Dermis microvascular lymphatic vessel endothelial cell (primary cell): Measurements from ENCODE around the gene CD27. TPM values are rescaled to one million over a fixed set of nuclear protein-coding genes. Genes with fewer than 3 reads are reported as not detected.
"Not testable (repeated sequence)": the region's sequence is repeated elsewhere in the genome, so short reads cannot be mapped to it uniquely, and the experiment has no call there.

Source experiments
- DNase-seq, 2 donors: peaks; one replicate each; pipeline versions ENCODE4 v3.0.0 to v3.0.0-alpha.2; 2010; ENCODE audit warnings: low read depth in 2 of 2
- total RNA-seq: library from RNA; depleted of rRNA; stranded (reverse); fragments of >200 nt; gene quantifications from 2 replicates; pipeline ENCODE4 v1.2.1, GENCODE V29; 2014

CD27 gene
- not detected in 2 replicates for total RNA-seq

DNA sequence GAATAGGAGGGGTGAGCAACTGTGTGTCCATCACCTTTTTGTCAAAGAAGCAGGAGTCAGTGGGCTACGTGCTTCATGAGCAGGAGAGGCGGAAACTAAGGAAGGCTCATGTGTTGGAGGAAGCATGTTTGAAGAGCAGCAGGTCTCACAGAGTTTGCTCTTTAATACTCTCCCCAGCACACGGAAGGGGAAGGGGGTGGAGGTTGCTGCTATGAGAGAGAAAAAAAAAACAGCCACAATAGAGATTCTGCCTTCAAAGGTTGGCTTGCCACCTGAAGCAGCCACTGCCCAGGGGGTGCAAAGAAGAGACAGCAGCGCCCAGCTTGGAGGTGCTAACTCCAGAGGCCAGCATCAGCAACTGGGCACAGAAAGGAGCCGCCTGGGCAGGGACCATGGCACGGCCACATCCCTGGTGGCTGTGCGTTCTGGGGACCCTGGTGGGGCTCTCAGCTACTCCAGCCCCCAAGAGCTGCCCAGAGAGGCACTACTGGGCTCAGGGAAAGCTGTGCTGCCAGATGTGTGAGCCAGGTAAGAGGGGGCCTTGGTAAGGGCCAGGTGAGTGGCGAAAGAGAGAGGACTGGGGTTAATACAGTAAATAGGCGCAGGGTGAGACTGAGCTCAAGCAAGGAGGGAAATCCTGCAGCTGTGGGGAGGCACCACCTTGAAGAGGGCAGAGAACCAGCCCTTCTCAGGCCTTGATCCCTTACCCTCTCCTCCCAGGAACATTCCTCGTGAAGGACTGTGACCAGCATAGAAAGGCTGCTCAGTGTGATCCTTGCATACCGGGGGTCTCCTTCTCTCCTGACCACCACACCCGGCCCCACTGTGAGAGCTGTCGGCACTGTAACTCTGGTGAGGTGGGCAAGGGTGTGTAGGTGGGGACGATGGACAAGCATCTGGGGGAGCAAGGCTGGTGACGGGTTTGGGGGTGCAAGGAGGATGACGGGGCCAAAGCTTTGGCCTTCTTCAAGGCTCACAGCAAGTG is at the start of gene CD27:
Gene CD27, plus strand, starts transcription at position 252 of the 985 bp plus-strand sequence. Its CDS starts 141 bp downstream, at position 393.
- DNase-seq: no peak

DNA sequence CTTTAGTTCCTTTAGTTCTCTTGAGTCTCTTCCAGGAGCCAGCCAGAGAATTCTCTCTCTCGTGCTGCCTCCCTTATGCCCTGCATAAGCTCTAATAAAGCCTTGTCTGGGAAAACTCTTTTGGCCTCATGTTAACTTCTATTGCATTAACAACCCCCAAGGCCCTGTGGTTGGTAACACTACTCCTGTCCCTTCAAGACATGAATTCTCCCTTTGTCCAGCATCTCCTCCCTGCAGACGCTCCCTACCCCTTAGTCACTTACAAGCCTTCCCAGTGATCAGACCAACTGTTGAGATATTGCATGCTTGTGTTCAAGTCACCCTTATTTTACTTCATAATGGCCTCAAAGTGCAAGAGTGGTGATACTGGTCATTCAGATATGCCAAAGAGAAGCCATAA is 48.7 kb upstream of the CD27 start:
- DNase-seq: no peak

DNA sequence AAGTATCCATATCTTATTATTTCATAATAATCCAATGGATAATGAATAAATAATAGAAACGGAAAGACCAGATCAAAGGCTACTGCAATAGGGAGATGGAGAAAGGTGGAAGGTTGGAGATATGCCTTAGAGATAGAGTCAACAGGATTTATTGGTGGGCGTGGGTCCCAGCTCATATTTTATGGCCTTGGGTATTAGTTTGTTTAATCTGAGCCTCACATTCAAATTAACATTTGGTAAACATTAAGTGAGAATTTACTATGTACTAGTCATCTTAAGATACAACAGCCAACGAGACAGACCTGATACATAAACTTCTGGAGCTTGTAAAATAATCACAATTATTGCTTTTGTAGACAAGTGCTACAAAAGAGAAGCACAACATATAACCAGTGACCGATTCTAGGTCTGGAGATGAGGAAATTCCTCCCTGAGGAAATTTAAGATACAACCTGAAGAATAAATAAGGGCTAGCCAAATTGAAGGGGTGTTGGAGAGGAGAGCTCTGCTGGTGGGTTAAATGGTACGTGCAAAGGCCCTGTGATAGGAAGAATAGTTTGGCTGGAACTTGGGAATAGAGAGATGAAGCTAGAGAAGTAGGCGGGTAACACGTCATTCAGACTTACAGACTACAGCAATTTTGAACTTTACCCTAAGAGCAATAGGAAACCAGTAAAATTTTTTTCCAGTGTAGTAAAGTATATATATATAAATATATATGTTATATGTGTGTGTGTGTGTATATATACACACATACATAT is 44.7 kb upstream of the CD27 start:
- DNase-seq: no peak

DNA sequence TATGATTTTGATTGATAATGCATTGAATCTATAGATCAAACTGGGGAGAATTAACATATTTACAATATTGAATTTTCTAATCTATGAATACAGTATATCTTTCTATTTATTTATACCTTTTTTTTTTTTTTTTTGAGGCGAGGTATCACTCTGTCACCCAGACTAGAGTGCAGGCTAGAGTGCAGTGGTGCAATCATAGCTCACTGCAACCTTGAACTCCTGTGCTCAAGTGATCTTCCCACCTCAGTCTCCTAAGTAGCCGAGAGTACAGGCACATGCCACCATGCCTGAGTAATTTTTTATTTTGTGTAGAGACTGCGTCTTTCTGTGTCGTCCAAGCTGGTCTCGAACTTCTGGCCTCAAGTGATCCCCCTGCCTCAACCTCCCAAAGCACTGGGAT is 40.4 kb upstream of the CD27 start:
- DNase-seq: no peak

DNA sequence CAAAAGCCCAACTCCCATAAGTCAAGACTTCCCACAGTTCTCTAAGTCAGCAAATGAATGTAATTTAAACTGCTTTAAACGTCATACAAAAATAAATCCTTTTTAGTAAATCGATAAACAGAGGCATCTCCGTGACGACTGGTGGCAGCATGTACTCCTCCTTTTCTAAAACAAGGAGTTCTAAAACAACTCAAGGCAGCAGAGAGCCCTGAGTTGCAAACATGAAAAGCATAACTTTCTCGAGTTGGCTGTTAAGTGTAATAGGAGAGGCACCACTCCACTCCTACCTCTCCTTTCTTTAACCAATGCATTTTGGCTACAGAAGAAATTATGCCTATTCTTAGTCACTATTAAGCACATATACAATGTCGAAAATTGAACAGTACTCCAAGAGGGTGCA is 38.8 kb upstream of the CD27 start:
- DNase-seq: no peak

DNA sequence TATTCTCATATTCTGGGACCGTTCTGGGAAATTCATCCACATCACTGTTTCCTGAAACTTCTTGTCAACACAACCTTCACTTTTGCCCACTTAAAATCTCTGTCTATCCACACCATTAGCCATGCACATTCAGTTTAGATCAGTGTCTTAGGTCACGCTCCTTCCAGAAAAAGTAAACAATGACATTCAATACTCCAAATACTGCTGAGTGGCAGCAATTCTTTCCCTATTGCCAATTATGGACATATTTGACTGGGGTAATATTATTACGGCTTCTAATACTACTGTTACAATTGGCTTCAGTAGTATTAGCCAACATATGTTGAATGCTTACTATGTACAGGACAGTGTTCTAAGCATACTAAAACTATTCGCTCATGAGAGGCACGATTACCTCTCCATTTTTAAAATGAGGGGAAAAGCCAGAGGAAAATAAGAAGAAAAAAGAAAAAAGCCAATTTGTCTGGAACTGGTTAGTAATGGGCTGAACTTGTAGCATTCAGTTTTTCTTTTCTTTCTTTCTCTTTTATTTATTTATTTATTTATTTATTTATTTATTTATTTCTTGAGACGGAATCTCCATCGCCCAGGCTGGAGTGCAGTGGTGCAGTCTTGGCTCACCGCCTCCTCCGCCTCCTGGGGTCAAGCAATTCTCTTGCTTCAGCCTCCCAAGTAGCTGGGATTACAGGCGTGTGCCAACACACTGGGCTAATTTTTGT is 37.4 kb upstream of the CD27 start:
- no peak for DNase-seq

DNA sequence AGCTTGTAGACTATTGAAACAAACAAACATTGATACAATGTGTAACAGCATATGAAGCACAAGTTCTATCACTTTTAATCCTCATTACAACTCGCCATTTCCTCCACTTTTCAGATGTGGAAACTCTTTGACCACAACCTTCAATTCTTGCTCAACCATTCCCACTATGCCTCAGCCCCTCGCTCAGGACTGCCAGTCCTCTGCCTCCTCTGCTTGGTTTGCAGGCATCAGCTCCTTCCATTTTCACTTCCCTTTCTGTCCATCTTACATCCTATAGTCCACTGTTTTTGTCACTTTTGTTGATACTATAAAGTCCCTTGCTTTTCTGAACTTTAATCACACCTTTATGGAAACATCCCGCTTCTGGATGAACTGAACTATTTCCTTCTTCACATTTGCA is 28.2 kb upstream of the CD27 start:
- DNase-seq: no peak

DNA sequence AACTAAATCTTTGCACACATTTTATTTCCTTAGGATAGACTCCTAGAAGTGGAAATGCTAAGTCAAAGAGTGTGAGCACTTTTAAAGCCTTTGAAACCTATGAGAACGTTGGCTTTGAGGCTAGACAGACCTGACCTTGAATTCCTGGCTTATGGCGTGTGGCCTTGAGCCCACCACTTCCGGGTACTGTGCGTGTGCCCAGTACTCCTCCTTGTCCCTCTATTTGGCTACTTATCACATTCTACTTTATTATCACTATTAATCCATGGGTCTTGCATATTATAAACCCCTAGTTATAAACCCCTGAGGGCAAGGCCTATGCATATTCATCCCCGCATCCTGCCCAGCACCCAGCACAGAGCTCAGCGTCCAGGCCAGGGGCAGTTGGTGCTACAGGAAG is 26.0 kb upstream of the CD27 start:
- DNase-seq: no peak

DNA sequence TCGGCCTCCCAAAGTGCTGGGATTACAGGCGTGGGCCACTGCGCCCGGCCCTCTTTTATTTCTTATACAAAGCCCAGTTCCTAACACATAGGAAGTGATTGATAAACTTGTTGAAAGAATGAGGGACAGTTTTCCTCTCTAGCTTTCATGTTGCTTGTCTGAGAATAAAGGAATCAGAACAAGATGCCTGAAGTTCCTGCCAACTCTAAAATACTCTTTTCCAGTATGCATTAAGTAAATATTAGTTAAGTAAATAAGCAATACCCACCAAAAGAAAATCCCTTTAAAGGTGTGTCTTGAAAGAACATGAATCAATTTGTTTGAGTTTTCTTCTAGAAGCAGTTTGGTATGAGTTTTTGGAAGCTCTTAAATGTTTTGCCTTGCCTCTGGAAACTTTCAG is 24.4 kb upstream of the CD27 start:
- DNase-seq: no peak

DNA sequence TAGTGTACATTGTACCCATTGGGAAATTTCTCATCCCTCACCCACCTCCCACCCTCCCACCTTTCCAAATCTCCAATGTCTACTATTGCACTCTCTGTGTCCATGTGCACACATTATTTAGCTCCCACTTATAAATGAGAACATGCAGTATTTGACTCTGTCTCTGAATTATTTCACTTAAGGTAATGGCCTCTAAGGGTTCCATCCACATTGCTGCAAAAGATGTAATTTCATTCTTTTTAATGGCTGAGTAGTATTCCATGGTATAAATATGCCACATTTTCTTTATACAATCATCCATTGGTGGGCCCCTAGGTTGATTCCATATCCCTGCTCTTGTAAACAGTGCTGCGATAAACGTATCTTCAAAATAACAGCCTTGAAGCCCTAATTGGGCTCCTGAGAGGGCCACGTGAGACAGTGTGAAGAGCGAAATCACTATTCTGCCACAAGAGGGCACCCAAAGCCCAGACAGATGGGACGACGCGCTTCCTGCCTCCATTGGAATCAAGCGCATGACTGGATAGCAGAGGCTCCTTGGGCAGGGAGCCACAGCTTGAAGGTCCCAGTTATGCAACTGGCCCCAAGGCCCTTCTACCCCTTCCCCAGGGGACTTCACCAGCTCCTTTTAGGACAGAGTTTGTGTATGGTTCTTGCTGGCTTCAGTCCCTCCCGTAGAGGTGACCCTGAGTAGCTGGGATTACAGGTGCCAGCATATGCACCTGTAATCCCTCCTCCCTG is 21.3 kb upstream of the CD27 start:
- DNase-seq: peak; percentile 78 to 90

DNA sequence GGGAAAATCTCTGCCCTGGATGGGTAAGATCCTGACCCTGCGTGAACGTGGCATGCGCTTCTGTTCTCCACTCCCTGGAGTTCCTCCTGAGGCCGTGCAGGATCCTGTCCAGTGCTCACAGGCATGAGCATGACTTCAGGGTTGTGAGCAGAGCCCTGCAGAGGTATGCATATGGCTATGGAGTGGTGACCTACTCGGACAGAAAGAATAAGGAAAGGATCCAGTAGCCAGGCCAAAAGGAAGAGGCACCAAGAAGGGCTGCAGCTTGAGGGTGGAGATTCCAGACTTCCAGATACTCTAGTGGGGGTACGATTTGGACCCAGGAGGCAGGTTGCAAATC is 20.8 kb upstream of the CD27 start:
- DNase-seq: no peak

DNA sequence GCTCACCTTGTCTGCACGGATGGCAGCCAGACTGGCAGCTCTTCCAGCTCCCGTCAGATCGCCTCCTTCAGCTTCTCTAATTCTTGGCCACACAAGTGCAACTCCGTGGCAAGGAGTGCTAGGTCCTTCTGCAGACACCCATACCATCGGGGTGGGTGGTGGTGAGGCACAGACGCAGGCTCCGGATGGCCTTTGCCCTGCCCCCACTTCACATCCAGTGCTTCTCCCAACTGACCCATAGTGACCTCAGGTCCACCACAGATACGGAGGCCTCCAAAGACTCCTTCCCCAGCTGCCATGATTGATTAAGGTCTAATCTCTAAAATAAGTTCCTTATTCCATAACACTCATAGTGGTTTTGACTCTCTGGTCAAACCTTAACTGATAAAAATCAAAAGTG is 19.9 kb upstream of the CD27 start:
- no peak for DNase-seq

DNA sequence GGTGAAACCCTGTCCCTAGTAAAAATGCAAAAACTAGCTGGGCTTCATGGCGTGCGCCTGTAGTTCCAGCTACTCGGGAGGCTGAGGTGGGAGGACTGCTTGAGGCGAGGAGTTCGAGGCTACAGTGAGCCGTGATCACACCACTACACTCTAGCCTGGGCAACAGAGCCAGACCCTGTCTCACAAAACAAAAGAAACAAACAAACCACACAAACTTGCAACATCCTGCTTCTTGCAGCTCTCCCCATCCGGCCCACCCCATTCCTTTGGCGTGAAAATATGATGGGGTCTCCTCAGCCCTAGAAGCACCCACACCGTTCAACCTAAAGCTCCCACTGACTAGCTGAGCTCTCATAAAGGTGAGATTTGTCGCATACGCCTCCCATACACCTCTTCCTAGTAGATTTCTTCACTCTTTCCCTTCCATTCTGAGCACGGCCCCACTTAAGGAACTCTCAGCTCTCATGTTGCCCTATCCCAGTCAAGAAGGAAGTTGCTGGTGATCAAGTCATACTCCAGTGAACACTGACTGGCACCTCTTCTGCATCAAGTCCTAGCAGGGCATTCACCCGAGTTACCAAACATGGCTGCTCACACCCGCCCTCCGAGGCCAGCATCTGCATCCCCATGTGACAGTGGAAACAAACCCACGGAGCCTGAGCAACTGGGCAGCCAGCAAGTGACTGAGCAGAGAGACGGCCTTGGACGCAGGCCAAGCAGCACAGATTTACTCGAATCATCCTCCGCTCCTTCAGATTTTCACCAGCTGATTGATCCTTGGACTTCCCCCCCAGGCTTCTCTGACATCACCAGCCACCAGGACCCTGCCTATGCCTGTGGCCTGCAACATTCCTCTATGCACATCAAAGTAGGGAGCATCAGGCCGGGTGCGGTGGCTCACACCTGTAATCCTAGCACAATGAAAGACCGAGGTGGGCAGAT is 18.9 kb upstream of the CD27 start:
- DNase-seq: no peak

DNA sequence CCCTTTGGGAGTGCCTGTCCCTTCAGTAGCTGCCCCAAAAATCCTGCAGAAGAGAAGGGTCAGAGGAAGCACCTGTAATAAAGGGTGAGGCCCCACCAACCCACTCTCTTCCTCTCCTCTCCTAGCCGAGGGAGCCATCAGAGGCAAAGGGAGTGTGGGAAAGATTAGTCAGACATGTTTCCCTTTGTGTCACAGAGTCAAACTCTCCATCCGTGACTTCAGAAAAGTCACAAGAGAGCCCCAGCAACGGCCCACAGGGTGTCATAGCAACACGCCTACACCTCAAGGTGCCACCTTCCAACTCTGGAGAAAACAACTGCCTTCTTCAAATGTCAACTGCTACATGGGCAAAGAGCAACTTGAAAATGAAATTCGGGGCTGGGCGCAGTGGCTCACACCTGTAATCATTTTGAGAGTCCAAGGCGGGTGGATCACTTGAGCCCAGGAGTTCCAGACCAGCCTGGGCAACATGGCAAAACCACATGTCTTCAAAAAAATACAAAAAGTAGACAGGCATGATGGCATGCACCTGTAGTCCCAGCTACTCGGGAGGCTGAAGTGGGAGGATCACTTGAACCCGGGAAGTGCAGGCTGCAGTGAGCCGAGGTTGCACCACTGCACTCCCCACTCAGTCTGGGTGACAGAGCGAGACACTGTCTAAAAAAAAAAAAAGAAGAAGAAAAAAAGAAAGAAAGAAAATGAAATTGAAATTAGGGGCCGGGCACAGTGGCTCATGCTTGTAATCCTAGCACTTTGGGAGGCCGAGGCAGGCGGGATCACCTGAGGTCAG is 17.7 kb upstream of the CD27 start:
- peak in 1 of 2 donors; percentile 22 for DNase-seq

DNA sequence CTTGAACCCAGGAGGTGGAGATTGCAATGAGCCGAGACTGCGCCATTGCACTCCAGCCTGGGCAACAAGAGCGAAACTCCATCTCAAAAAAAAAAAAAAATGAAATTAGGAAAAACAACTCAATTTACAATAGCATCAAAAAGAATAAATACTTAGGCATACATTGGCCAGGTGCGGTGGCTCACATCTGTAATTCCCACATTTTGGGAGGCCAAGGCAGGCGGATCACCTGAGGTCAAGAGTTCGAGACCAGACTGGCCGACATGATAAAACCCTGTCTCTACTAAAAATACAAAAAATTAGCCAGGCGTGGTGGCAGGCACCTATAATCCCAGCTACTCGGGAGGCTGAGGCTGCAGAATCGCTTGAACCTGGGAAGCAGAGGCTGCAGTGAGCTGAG is 17.0 kb upstream of the CD27 start:
- not testable (repeated sequence) for DNase-seq

DNA sequence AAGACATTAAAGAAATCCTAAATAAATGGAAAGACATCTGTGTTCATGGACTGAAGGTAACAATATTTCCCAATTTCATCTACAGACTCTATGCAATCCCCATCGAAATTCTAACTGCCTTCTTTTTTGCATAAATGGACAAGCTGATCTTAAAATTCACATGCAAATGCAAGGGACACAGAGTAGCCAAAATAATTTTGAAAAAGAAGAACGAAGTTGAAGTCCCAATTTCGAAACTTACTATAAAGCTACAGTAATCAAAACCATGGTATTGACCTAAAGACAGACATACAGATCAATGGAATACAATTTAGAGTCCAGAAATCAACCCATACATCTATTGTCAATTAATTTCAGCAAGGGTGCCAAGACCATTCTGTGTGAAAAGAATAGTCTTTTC is 16.4 kb upstream of the CD27 start:
- no peak for DNase-seq

DNA sequence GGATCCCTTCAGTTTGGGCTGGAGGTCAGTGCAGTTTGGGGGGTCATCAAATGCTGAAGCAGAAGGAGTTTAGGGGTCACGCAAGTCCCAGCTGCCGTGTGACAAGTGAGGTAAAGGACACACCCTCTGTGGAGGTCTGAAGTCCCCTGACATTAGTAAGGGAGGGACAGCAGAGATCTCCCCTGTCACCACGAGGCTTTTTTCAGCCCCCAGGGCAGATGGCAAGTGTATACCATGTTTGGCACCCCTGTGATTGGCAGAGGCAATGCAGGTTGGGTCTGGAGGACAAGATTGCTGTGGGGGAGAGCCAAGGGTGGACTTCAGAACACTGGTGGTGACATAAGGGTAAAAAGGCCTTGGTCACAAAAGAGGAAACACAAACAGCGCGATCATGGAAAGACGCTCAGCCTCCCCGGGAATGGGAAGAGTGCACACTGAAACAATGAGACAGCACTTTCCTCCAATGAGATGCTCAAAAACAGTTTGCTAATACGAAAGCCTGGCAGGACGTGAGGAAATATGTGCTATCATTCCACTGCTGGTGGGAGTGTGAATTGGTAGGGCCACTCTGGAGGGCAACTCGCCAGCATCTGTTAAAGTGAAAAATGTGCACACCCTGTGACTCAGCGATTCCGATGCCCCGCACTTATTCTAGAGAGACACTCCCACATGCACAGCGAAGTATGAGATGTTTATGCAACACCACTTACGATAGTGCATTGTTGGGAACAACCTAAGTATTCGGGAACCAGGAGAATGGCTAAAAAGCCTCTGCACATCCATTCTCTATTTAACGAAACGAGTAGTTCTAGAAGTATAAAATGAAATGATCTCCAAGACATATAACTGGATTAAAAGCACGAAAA is 14.4 kb upstream of the CD27 start:
- peak; percentile 97 for DNase-seq

DNA sequence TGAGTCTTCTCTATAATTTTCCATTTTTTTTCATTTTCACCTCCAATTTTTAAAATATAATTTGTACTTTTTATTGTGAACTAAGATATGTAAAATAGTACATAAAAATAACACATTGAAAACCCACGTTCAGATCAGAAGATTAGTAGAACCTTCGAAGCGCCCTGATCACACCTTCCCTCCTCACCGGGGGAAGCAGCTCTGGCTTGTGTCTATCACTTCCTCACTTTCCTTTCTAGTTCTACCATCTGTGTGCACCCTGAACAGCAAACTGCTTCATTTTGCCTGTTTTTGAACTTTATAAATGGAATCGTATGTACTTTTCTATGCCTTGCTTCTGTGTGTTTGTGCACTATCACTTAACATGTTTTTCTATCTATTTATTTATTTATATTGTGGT is 11.8 kb upstream of the CD27 start:
- no peak for DNase-seq
